Testis (tissue), 3 donors: ENCODE data around the gene CLMN. TPM values are rescaled to one million over a fixed set of nuclear protein-coding genes. Genes with fewer than 3 reads are reported as not detected.

Experiments
- DNase-seq: peaks from one replicate; pipeline ENCODE4 v3.0.0-alpha.2; 2019
- H3K27ac ChIP-seq, 2 donors: fragments of 200-600 bp; sonication (generic); one replicate each; pipeline ENCODE4 v1.5.1; 2019
- H3K27me3 ChIP-seq: fragments of 200-600 bp; sonication (generic); one replicate; pipeline ENCODE4 v1.5.1; 2019
- H3K36me3 ChIP-seq: fragments of 200-600 bp; sonication (generic); one replicate; pipeline ENCODE4 v1.5.1; 2017; ENCODE audit warnings: low read depth; ENCODE audit errors: missing control alignments
- H3K4me1 ChIP-seq: fragments of 200-600 bp; sonication (generic); one replicate; pipeline ENCODE4 v1.5.1; 2019
- H3K4me3 ChIP-seq, 2 donors: fragments of 200-600 bp; sonication (generic); one replicate each; pipeline ENCODE4 v1.5.1; 2017 to 2019
- H3K9me3 ChIP-seq: fragments of 200-600 bp; sonication (generic); one replicate; pipeline ENCODE4 v1.5.1; 2017
- CTCF ChIP-seq, 3 experiments: fragments of 450-650 bp in 2 of 3; fragments of 200-600 bp in 1 of 3; sonication (generic) in 1 of 3; IDR thresholded peaks; one replicate each; pipeline ENCODE4 v1.5.1; 2016 to 2019; ENCODE audit warnings: antibody characterized with exemption in 3 of 3, mild to moderate bottlenecking in 2 of 3, moderate library complexity in 1 of 3
- POLR2A ChIP-seq: fragments of 450-650 bp; IDR thresholded peaks from one replicate; pipeline ENCODE4 v1.6.1; 2017; ENCODE audit warnings: antibody characterized with exemption, mild to moderate bottlenecking, moderate library complexity
- WGBS, 2 donors: methylation state at CpG; one replicate each; pipeline ENCODE4 v1.1.5; 2018; 5-methylcytosine and 5-hydroxymethylcytosine counted together
- intact Hi-C: fragments of 100-400 bp; cut with DNase I; formaldehyde crosslinking; loops from one replicate; pipeline ENCODE4 v1.15.1; 2023; ENCODE audit warnings: low total_unique reads
- polyA plus RNA-seq: library from polyadenylated mRNA; stranded (reverse); fragments of 350-450 nt; fragmentation: Illumina TruSeq; extraction: RNeasy Lipid Tissue Mini Kit (QIAGEN cat#74804); gene quantifications from one replicate; pipeline ENCODE4 v1.2.3, GENCODE V29; 2014; ENCODE audit warnings: low read depth, low replicate concordance; ENCODE audit not compliant: insufficient read depth
- total RNA-seq, 2 donors: library from RNA; depleted of rRNA; stranded (reverse); fragments of >200 nt; gene quantifications; one replicate each; pipeline ENCODE4 v1.2.3, GENCODE V29; 2016

The CLMN gene
- total and polyA plus RNA-seq, 3 donors from 2014 or later = 35.9 to 134 (median 68.0) TPM

DNA sequence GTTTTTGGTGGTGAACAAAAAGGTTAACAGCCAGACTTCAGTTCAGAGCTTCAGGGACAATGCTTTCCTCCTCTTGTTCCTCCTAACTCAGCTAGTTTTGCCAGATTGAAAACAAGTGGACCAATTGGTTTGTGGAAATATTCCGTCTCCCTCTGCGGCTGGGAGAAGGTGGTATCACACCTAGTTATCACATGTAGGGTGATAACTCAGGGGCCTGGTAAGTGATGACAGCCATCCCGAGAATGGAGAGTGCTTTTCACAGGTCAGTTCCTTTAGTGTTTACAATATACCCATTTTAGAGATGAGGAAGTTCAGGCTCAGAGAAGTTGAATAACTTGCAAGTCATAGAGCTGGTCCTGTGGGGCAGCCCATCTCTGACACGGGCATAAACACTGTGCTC is 101.7 kb downstream of the CLMN start:
- no peaks in the 10 kb centered on the region for H3K27me3 ChIP-seq
- intact Hi-C loops = no loop called here
- H3K36me3 ChIP-seq = no peaks in the 10 kb centered on the region
- no peak for TF ChIP-seq CTCF (IDR thresholded peaks at IDR 0.05)
- TF ChIP-seq POLR2A = no peak
- no peak overlapping the region for H3K27ac ChIP-seq
- no peak overlapping the region for H3K4me3 ChIP-seq
- H3K4me1 ChIP-seq = no peaks in the 10 kb centered on the region
- no peak for DNase-seq
- no peaks in the 10 kb centered on the region for H3K9me3 ChIP-seq
- WGBS, 2 donors = 91 to 94% methylated on average over 4 of the region's 4 CpGs

DNA sequence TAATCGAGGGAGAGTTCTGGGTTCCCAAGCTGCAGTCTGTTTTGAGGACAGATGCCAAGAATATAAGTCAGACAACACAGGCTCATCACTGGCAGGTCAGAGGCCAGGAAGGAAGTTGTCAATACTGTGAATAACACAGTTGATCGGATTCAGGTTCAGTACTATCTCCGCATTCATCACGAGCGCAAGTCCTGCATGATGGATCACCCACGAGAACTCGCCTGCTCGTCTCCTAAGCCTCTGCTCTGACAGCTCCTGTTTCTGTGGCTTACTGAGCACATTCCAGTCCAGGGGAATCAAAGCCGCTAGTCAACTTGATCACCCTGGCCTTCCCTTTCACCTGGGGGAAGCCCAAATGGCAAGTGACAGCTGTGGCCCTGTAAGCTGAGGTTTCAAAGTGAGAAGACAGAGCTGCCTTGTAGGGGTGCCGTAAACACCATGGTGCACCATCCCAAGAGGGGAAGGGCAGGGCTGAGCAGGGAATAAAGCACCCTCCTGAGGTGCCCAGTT is 102.3 kb downstream of the CLMN start:
- H3K27me3 ChIP-seq = no peaks in the 10 kb centered on the region
- 85 to 94% methylated on average over 10 of the region's 10 CpGs for WGBS, 2 donors
- no peak overlapping the region for H3K4me3 ChIP-seq
- no peaks in the 10 kb centered on the region for H3K36me3 ChIP-seq
- no peak overlapping the region for H3K27ac ChIP-seq
- H3K9me3 ChIP-seq = no peaks in the 10 kb centered on the region
- no peak for DNase-seq
- intact Hi-C loops = no loop called here
- no peaks in the 10 kb centered on the region for H3K4me1 ChIP-seq
- TF ChIP-seq CTCF (IDR thresholded peaks at IDR 0.05) (no peak), POLR2A (no peak)

- intact Hi-C loops = no loop called here
- Histone ChIP-seq H3K4me1 (no peaks in the 10 kb centered on the region), H3K36me3 (no peaks in the 10 kb centered on the region), H3K27ac (no peak overlapping the region), H3K9me3 (no peaks in the 10 kb centered on the region), H3K4me3 (no peak overlapping the region), H3K27me3 (no peaks in the 10 kb centered on the region)
- no peak for DNase-seq
- TF ChIP-seq CTCF (IDR thresholded peaks at IDR 0.05) = no peak
- no peak for TF ChIP-seq POLR2A
- WGBS, 2 donors = 71 to 85% methylated on average over 8 of the region's 8 CpGs
Observed at GRCh38 chr14:95216008-95216407, 103.7 kb downstream of the CLMN start.

DNA sequence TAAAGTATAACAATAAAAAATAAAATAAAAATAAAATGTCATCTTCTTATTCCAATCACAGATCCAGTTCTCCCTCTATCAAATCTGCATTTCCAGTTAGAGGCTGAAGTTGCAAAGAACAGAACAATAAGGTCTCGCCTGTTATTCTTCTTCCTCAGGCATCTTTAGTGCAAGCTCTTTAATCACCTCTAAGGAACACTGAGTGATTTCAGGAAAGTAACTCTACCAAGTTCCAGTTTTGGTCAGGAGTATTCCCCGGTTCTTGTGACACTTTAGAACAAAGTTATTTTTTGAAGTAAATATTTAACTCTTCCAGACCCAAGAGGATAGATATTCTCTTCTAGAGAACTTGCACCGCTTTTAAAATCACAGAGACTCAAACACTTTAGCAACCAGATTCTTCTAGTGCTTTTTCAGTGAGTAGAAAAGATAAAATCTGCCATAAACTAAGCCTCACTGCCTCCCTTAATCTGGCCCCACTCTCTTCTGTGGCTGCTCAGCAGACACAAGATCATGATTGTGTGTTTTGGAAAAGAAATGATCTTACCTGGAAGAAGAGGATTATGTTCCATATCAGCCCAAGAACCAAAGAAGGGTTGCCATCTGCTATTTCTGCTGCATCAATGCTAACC is 104.5 kb downstream of the CLMN start:
- no peak for TF ChIP-seq POLR2A
- TF ChIP-seq CTCF (IDR thresholded peaks at IDR 0.05) = no peak
- Histone ChIP-seq H3K9me3 (no peaks in the 10 kb centered on the region), H3K27me3 (no peaks in the 10 kb centered on the region), H3K4me3 (no peak overlapping the region), H3K27ac (no peak overlapping the region), H3K4me1 (no peaks in the 10 kb centered on the region), H3K36me3 (no peaks in the 10 kb centered on the region)
- intact Hi-C loops = no loop called here
- DNase-seq = no peak
- WGBS, 2 donors = 38 to 49% methylated on average over 3 of the region's 3 CpGs

DNA sequence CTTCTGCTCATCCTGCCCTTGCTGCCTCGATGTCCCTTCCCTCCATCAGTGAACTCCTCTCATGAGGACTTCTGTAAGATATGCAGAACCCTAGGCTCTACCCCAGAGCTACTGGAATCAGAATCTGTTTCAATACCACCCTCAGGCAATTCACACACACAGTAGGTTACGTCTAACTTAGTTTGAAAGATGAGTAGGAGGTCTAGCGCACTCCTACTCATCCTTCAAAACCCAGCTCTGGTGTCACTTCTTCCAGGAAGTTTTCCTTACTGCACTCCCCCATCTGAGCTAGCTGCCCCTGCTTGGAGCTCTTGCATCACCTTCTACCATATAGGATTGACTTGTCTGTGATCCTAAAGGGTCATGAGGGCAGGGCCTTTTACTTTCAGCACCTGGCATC is 105.9 kb downstream of the CLMN start:
- Histone ChIP-seq H3K9me3 (no peaks in the 10 kb centered on the region), H3K4me3 (no peak overlapping the region), H3K27me3 (no peaks in the 10 kb centered on the region), H3K36me3 (no peaks in the 10 kb centered on the region), H3K4me1 (no peaks in the 10 kb centered on the region), H3K27ac (no peak overlapping the region)
- no peak for DNase-seq
- no peak for TF ChIP-seq CTCF (IDR thresholded peaks at IDR 0.05)
- no peak for TF ChIP-seq POLR2A
- WGBS, 2 donors = 94 to 97% methylated on average over 3 of the region's 3 CpGs
- intact Hi-C loops = no loop called here
